GM19025 (cell line): Measurements from ENCODE around the gene ZNF514.
A peak's percentile ranks its signal among the peaks of the same experiment; 100 is the strongest.
"Not testable (repeated sequence)": the region's sequence is repeated elsewhere in the genome, so short reads cannot be mapped to it uniquely, and the experiment has no call there.

ENCODE experiments used
- ATAC-seq: cut with Tn5 transposase; IDR thresholded peaks from one replicate; pipeline ENCODE4 v1.9.1; 2021; ENCODE audit warnings: mild to moderate bottlenecking, low read depth, moderate library complexity; ENCODE audit not compliant: unreplicated experiment

ZNF514 gene

DNA sequence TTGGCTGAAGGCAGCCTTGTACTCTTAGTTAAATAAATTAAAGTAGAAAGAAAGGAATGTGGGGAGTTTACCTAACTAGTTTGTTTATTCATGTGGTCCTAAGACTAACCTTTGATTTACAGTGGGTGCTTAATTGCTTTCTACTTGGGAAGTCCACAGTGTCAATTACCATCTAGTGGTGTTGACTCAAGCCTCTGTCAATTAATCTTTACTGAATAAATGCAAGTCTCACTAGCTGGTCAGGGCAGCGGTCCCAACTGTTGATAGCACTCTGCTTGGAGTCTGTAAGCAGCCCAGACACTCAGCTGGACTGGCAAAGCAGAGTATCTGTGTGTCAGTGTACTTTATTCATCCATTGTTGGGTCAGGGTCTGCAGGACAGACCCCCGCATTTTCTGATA is 15.8 kb downstream of the ZNF514 start:
- ATAC-seq = no peak

DNA sequence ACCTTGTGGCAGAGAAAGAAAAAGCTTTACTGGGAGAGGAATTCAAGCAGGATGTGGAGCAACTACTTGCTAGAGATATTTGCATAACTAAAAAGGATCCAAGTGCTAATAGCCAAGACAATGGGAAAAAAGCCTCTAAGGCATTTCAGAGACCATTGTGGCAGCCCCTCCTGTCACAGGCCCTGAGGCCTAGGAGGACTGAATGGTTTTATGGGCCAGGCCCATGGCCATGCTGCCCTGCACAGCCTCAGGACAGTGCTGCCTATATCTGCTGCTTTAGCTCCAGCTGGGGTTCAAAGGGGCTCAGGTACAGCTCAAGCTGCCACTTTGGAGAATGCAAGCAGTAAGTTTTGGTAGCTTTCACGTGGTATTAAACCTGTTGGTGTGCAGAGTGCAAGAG is 20.9 kb downstream of the ZNF514 start:
- ATAC-seq = no peak

DNA sequence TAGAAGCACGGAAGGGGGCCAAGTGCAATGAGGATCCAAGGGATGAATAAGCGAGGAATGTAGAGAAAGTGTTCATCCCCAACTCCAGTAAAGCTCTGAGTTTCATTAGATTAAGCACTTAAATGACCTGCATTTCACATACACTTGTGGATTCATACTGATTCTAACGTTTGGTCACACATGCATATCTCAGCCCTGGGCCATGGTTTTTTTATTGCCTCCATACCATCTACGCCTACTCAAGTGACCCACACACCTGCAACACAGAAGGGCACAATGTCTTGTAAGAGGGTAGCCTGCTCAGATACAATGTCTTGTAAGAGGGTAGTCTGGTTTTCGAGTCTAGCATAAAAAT is 37.5 kb downstream of the ZNF514 start:
- peak; percentile 0 for ATAC-seq

DNA sequence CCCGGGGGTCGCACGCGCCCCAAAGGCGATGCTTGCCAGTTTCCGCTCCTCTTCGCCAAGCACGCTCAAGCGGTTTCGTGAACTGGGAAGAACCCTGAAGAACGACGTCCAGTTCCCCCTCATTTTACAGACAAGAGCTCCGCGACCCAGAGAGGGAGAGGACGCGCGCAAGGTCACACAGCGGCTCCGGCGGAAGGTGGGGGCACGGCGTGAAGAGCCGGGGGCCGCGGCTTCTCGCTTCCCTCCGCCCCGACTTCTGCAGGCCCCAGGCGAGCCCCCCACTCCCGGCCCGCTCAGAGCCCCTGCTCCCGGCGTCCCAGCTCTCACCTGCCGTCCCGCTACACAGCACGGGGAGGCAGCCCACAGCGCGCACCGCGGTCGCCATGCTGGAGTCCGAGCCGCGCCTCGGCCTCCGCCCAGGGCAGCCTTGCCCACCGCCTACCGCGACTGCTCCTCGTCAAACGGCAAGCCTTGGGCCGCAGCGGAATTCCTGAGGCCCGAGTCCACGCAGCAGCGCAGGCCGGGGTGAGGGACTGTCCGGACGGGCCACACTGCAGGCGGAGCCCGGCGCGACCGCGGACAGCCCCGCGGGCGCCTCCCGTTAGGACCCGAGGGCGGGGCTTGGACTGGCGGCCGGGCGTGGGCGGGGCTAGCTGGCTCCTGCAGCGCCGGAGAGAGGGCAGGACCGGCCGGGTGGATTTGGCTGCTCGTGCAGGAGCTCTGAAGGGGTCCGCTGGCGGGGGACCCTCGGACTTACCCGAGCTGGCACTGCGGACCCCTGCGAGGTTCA is 38.0 kb downstream of the ZNF514 start, which contains the start of gene MRPS5:
TSS of gene MRPS5 (minus strand) at position 402 of the 790 bp plus-strand sequence. CDS start at position 385, 17 bp downstream.
- peak; percentile 94 for ATAC-seq

DNA sequence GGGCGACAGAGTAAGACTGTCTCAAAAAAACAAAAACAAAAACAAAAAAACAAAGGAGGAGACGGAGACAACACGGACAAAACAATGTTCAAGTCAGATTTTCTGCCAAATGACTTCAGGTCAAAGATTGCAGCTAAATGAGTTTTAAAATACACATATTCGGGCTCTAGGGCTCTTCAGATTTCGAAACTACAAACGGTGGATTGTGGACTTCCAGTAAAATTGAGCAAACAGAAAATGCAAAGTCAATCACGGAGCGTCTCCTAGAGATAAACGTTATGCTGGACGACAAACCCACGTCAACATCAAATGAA is 38.6 kb downstream of the ZNF514 start:
- ATAC-seq = no peak

DNA sequence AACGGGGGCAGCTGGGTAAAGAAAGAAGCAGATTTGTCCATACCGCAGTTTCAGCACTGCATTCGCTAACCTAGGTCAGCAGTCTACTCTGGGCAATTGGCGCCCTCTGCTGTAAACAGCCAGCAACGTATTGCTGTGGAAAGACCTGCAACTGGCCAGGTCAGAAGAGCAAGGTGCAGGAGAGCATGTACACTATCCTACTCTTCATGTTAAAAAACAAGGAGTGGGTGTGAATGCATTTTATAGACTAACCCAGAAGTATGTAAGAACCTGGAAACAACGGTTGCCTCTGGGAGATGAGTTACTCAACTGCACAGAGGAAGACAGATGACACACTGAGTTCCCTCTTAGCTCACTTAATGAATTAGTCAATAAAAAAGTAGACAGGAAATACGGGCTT is 44.2 kb downstream of the ZNF514 start:
- ATAC-seq = peak; percentile 94

DNA sequence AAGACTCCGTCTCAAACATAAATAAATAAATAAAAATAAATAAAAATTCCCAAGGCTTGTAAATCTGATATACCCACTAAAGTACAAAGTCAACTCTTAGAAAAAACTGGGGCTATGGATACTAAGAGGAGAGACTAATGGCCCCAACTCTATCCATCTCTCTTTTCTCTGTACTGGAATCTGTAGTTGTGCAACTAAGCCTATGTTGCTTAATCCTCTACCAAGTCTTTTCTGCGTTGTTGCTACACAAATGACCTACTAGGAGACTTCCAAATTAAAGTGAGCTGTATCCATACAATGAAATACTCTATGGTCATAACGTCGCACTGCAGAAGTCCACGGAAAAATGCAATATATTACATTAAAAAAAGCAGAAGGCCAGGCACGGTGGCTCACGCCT is 46.2 kb downstream of the ZNF514 start:
- no peak for ATAC-seq

DNA sequence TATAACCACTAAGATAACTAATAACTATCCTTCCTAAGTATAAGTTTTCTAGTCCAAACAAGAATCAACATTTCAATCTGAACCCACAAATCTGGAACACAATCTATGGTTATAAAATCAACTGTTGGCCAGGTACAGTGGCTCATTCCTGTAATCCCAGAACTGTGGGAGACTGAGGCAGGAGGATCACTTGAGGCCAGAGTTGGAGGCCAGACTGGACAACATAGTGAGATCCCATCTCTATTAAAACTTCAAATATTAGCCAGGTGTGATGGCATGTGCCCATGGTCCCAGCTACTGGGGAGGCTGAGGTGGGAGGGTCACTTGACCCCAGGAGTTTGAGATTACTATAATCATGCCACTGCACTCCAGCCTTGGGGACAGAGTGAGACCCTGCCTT is 49.3 kb downstream of the ZNF514 start:
- no peak for ATAC-seq

DNA sequence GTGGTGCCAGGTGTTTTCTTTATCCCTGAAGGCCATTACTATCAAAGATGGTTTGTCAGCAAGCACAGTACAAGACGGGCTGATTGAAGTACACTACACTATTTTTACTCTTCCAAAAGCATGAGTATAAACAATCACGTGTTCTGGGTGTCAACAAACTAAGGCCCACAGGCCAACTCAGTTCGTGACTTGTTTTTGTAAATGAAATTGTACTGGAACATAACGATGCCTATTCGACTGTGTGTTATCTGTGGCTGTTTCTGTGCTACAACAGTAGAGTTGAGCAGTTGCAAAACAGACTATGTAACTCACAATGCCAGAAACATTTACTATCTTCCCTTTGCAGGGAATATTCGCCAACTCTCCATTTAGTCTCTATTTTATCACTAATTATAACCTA is 50.4 kb downstream of the ZNF514 start:
- no peak for ATAC-seq

DNA sequence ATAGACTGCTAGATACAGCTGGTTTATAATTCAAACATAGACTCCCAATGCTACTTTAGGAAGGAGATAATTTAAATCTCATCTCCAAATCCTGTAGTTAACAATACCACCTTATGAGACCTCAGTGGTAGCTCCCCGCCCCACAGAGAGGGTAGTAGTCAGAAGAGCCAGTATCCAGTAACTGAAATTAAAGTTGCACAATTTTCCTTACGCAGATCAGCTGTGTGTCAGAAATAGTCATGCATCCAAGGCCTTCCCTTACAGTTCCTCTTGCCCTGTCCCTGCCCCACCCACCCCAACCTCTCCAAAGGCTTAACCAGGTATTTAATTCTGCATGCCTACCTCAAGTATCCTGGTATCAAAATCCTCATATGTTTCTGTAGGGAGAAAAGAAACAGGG is 53.6 kb downstream of the ZNF514 start:
- ATAC-seq = no peak

DNA sequence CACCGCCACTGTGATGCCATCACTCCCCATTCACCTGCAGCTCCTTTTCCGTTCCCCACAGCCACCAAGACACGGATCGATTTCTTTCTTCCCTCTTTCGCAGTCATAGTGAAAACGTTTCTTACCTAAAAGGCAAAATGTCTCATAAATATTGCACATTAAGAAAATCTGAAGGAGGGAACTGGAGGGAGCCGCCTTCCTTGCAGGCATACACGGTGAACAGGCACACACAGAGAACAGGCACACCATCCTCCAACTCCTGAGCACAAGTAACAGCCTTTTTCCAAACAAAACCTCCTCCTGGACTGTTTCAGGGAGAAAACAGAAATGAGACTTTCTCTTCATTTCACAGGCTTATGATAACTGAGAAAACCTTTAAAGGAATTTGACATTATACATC is 55.0 kb downstream of the ZNF514 start:
- no peak for ATAC-seq

DNA sequence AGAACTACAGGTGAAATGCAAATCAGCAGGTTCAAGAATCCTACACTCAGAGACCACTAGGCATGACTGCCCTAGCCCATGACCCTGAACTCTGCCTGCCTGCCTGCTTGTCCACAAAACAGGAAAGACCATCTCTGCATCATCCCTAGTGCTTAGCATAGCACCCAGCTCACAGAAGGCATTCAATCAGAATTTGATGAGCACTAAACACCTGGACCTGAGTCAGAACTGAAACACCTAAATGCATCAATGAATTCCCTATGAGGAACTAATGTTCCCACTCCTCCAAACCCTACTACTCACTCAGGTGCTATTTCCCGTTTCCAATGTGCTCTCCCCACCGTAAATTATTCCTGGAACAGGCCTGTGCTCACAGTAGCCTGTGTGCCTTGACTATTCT is 59.7 kb downstream of the ZNF514 start:
- ATAC-seq = no peak

DNA sequence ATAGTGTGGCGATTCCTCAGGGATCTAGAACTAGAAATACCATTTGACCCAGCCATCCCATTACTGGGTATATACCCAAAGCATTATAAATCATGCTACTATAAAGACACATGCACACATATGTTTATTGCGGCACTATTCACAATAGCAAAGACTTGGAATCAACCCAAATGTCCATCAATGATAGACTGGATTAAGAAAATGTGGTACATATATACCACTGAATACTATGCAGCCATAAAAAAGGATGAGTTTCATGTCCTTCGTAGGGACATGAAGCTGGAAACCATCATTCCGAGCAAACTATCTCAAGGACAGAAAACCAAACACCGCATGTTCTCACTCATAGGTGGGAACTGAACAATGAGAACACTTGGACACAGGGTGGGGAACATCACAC is 61.4 kb downstream of the ZNF514 start:
- ATAC-seq = not testable (repeated sequence)
